Kidney epithelial cell (primary cell): ENCODE measurements around the gene EXOSC5. TPM values are rescaled to one million over a fixed set of nuclear protein-coding genes. Genes with fewer than 3 reads are reported as not detected.

Experiments used
- DNase-seq: peaks from one replicate; pipeline ENCODE4 v3.0.0-alpha.2; 2010; ENCODE audit warnings: low read depth
- H3K27me3 ChIP-seq: 2 replicates; pipeline ENCODE4 v1.6.0; 2011; ENCODE audit warnings: low read length; ENCODE audit not compliant: control insufficient read depth, insufficient read depth
- H3K36me3 ChIP-seq: 2 replicates; pipeline ENCODE4 v1.5.1; 2011; ENCODE audit warnings: low read length; ENCODE audit not compliant: control insufficient read depth, insufficient read depth
- H3K4me3 ChIP-seq: 2 replicates; pipeline ENCODE4 v1.5.1; 2011; ENCODE audit warnings: low read depth, mild to moderate bottlenecking, control low read depth, low read length
- total RNA-seq: library from RNA; depleted of rRNA; stranded (reverse); fragments of >200 nt; gene quantifications from 2 replicates; pipeline ENCODE4 v1.2.3, GENCODE V29; 2015
- TF ChIP-seq, protein P1 (sequence below): IDR thresholded peaks from 2 replicates; pipeline ENCODE4 v1.5.1; 2011; ENCODE audit warnings: mild to moderate bottlenecking, moderate library complexity, low read length, control low read depth, inconsistent platforms; ENCODE audit not compliant: insufficient read depth, poor library complexity, severe bottlenecking

Gene EXOSC5
- 27.0 and 31.6 TPM in 2 replicates for total RNA-seq

DNA sequence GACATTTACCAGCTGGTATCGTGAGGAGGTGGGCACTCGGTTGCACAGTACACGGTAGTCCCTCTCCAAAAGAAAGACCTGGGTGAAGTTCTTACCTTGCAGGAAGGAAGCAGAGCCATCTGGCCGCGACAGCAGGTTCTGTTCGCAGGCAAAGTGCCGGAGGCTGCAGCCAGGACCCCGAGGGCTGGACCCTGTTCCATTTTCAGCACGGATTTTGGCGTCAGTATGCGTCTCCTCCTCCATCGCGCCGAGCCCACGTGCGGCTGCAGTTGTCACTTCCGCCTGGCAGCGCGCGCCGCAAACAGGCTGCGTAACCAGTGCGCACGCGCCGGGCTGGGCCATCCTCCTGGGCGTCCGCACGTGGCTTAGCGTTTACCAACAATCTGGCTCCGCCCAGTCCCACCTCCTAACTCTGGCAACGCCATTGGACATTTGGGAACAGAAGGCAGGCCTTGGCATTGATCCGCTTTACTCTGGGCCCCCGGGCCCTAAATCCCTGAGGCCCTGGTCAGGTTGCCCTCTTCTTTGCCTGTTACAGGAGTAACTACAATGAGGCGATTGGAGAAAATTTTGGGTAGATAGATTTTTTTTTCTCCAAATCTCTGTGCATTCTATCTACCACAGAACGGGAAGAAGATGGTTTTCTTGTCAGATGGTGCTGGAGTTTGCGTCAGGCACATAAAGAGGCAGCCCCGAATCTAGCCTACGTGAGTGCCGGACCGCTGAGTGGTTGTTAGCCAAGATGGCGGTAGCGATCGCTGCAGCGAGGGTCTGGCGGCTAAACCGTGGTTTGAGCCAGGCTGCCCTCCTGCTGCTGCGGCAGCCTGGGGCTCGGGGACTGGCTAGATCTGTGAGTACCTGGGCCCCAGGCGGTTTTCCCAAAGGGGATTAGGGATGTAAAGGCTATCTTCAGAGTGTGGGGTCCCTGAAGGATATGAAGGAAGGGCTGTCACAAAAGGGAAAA, at the start of gene EXOSC5, which contains the start of gene BCKDHA:
Gene EXOSC5 (minus strand): TSS at position 274 of the 964 bp plus-strand sequence. CDS start 31 bp downstream, at position 243.
Gene BCKDHA (plus strand): TSS at position 733 of the 964 bp plus-strand sequence. CDS start 10 bp downstream, at position 743.
- no peaks in the 10 kb centered on the region for H3K27me3 ChIP-seq
- H3K4me3 ChIP-seq = peak within 1 kb of the TSS; percentile 74
- DNase-seq = peak; percentile 98
- TF ChIP-seq, protein P1, sequence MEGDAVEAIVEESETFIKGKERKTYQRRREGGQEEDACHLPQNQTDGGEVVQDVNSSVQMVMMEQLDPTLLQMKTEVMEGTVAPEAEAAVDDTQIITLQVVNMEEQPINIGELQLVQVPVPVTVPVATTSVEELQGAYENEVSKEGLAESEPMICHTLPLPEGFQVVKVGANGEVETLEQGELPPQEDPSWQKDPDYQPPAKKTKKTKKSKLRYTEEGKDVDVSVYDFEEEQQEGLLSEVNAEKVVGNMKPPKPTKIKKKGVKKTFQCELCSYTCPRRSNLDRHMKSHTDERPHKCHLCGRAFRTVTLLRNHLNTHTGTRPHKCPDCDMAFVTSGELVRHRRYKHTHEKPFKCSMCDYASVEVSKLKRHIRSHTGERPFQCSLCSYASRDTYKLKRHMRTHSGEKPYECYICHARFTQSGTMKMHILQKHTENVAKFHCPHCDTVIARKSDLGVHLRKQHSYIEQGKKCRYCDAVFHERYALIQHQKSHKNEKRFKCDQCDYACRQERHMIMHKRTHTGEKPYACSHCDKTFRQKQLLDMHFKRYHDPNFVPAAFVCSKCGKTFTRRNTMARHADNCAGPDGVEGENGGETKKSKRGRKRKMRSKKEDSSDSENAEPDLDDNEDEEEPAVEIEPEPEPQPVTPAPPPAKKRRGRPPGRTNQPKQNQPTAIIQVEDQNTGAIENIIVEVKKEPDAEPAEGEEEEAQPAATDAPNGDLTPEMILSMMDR = no peak
- no peaks in the 10 kb centered on the region for H3K36me3 ChIP-seq

DNA sequence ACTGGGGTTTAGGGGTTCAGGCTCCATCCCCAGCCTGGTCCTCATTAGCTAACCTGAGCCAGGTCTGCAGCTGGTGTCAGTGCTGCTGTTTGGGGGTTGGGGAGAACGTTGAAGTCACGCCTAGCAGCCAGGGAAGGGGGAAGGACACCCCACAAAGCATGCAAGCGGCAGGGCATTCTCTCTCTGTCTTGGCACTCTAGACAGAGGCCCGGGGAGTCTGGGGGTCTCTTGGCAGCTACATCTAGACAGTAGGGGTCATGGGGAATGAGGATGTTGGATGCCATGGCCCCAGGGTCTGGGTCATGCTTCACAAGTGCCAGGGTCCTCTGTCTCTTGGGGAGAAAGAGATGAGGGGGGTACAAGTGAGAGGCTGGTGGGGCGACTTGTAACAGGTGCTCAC, 48.4 kb upstream of the EXOSC5 start:
- no peak overlapping the region for H3K4me3 ChIP-seq
- TF ChIP-seq, protein P1 = no peak
- no peak for DNase-seq
- H3K36me3 ChIP-seq = no peaks in the 10 kb centered on the region
- peaks cover 2% of the 10 kb centered on the region for H3K27me3 ChIP-seq

DNA sequence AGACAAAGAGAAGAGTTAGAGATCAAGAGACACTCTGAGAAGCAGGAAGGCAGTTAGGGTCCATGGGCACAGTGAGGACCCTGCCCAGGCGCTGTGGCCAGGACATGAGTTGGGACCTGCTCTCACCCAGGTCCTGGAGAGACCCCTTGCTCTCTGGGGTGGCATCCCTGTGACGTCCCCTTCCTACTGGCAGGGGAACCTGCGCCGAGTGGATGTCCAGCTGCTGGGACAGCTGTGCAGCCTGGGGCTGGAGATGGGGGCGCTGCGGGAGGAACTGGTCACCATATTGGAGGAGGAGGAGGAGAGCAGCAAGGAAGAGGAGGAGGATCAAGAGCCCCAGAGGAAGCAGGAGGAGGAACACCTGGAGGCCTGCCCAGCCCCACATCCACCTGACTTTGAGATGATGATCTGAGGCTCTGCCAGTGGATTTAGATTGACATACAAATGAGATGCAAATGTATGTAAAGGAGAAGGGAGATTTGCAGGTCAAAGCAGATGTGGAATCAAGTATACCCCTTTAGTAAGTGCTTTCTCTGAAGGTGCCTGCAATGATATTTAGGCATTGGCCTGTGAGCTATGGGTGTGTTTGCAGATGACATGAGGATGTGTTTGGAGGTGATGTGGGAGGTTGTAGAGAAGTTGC, 46.8 kb upstream of the EXOSC5 start:
- TF ChIP-seq, protein P1 = no peak
- Histone ChIP-seq H3K36me3 (no peaks in the 10 kb centered on the region), H3K27me3 (no peaks in the 10 kb centered on the region), H3K4me3 (no peak overlapping the region)
- no peak for DNase-seq

DNA sequence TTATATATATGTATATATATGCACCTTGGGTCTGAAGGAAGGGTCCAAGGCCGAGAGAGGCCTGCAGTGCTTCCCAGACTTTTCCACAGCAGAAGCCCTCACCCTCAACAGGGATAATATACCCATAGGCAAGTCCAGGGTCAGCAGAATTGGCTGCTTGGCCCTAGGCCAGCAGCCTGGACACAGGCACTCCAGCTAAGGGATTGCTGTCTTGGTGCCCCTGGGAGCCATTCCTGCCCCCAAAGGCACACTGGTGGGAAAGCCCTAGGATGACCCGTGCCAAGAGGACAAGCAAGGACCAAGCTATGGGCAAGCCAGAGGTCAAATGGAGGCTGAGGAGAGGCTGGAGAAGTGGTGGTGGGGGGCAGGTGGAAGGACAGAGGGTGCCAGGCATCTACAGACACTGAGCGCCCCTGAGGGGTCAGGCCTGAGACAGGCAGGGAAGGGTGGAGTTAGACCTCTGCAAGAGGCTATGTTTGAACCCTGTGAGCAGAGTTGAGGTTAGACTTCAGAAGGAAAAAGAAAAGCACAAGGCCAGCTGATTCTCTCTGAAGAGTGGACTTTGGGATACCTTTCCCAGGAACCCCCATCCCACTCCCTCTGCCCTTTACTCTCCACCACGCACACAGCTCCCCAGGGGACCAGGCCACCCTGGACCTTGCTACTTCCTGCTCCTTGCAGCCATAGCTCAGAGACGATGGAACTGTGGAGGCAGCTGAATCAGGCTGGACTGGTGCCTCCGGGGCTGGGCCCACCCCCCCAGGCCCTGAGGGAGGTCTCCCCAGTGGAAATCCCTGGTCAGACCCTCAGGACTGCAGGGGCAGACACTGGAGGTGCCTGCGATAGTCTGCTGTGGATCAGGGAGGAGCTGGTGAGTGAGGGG, 45.6 kb upstream of the EXOSC5 start, which contains the start of gene ERICH4:
Gene ERICH4 (plus strand): TSS at position 684 of the 883 bp plus-strand sequence. CDS start 14 bp downstream, at position 698.
- no peak for DNase-seq
- TF ChIP-seq, protein P1 = no peak
- Histone ChIP-seq H3K36me3 (no peaks in the 10 kb centered on the region), H3K4me3 (no peak within 1 kb of the TSS), H3K27me3 (no peaks in the 10 kb centered on the region)

DNA sequence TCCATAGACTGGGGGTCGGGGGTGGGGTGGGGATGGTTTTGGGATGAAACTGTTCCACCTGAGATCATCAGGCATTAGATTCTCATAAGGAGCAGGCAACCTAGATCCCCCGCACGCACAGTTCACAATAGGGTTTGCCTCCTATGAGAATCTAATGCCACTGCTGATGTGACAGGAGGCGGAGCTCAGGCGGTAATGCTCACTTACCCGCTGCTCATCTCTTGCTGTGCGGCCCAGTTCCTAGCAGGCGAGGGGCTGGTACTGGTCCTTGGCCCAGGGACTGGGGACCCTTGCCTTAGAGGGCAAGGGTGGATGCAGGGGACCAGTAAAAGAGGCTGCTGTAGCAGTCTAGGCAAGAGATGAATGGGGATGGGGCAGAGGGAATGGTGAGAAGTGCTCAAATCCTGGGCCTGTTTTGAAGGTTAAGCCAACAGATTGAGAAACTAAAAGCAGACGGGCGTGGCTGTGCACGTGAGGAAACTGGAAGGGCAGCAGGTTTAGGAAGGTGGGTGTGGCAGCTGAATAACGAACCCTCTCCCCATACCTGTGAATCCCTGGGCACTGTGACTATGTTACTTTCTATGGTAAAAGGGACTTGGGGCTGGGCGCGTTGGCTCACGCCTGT, 44.3 kb upstream of the EXOSC5 start:
- Histone ChIP-seq H3K4me3 (no peak overlapping the region), H3K36me3 (peaks cover 1% of the 10 kb centered on the region), H3K27me3 (no peaks in the 10 kb centered on the region)
- no peak for DNase-seq
- TF ChIP-seq, protein P1 = no peak
